GM18526 (cell line): ENCODE measurements around the gene PCCA.

Experiments used
- POLR2A ChIP-seq: IDR thresholded peaks from 3 replicates; pipeline ENCODE4 v1.6.1; 2011; ENCODE audit not compliant: insufficient read length; ENCODE audit errors: extremely low read depth

The PCCA gene

DNA sequence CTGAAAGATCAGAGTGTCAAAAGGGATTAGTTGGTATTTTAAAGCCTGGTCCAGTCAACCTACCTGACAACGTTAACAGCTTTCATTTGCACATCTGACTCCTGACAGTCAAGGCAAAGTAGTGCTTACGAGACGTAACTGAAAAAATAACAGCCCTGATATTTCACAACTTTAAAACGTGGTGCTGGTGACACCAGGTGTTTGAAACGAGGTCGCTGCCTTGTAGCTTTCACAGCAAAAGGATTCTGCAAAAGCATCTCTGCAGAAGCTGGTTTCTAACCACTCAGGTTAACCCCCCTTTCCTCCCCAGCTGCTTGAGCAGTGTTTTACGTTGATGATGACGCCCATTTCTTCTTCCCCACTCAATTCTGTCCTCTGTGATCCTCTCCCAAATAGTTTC is 476.4 kb downstream of the PCCA start:
- no peak for TF ChIP-seq POLR2A

DNA sequence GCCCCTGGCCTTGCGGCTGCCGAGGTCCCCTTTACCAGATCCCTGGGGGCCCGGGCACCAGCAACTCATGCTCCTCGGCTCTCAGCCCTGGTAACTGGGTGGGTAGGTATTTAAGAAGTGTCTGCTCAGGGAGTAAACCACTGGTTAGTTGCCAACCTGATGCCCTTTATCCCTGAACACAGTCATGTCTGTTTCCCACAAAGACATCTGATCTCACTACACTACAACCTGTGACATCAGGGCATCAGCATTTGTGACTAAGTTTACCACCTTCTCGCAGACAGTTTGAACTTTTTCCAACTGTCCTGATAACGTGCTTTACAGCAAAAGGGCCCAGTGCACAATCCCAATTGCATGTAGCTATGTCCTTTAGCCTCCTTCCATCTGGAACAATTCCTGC is 477.6 kb downstream of the PCCA start:
- no peak for TF ChIP-seq POLR2A

- TF ChIP-seq POLR2A: no peak
These were observed 484.2 kb downstream of the PCCA start for GRCh38 chr13:100573121-100573520.
